Activated naive CD8-positive, alpha-beta T cell treated with anti-CD3 and anti-CD28 coated beads, Interleukin-2, amount 50 U/mL, for 24 hours (primary cell): ENCODE results near the gene MISP3.

Source experiments
- ATAC-seq: fragments of 150-1000 bp; cut with Tn5 transposase; one replicate; pipeline ENCODE4 v1.10.0; 2021
- DNase-seq: peaks from one replicate; pipeline ENCODE4 v3.0.0; 2021
- H3K27ac Mint-ChIP-seq: one replicate; pipeline ENCODE4 v1.8.0; 2021; ENCODE audit warnings: mild to moderate bottlenecking, mixed read lengths
- H3K27me3 Mint-ChIP-seq: one replicate; pipeline ENCODE4 v1.8.0; 2021; ENCODE audit warnings: mixed read lengths
- H3K36me3 Mint-ChIP-seq: one replicate; pipeline ENCODE4 v1.8.0; 2021; ENCODE audit warnings: low read depth, mixed read lengths
- H3K4me1 Mint-ChIP-seq: one replicate; pipeline ENCODE4 v1.8.0; 2021; ENCODE audit warnings: mixed read lengths
- H3K4me3 Mint-ChIP-seq: one replicate; pipeline ENCODE4 v1.8.0; 2021; ENCODE audit warnings: mild to moderate bottlenecking, moderate library complexity, mixed read lengths
- H3K9me3 Mint-ChIP-seq: one replicate; pipeline ENCODE4 v1.8.0; 2021; ENCODE audit warnings: mixed read lengths

The MISP3 gene

GRCh38 chr19:14096272-14096992 is 23.8 kb downstream of the MISP3 start:
- ATAC-seq (no peak), DNase-seq (no peak)
- peaks cover 11% of the 10 kb centered on the region for H3K4me1 Mint-ChIP-seq
- H3K36me3 Mint-ChIP-seq, result peaks cover 15% of the 10 kb centered on the region
- H3K9me3 Mint-ChIP-seq, result peaks cover 7% of the 10 kb centered on the region
- no peaks in the 10 kb centered on the region for H3K27me3 Mint-ChIP-seq
- H3K27ac Mint-ChIP-seq, result no peak overlapping the region
- H3K4me3 Mint-ChIP-seq, result no peak overlapping the region

GRCh38 chr19:14097532-14098151 is 25.1 kb downstream of the MISP3 start:
- DNase-seq, result no peak
- ATAC-seq, result no peak
- H3K36me3 Mint-ChIP-seq, result peaks cover 15% of the 10 kb centered on the region
- no peak overlapping the region for H3K4me3 Mint-ChIP-seq
- H3K9me3 Mint-ChIP-seq, result peaks cover 7% of the 10 kb centered on the region
- H3K4me1 Mint-ChIP-seq, result peaks cover 4% of the 10 kb centered on the region
- no peaks in the 10 kb centered on the region for H3K27me3 Mint-ChIP-seq
- no peak overlapping the region for H3K27ac Mint-ChIP-seq

DNA sequence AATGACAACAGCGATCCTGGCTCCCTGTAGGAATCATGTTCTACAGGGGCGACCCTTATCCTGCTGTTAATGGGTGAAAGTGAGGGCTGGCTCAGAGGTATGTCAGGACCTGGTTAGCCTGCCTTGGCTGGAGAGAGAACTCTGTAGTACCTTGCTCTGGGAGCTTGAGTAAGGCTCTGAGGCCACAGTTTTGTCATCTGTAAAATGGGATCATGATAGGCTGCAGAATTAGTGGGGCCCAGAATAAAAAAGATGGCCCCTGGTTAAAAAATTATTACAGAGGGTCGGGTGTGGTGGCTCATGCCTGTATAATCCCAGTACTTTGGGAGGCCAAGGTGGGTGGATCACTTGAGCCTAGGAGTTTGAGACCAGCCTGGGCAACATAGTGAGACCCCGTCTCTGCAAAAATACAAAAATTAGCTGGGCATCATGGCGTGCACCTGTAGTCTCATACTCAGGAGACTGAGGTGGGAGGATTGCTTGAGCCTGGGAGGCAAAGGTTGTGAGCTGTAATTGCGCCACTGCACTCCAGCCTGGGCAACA is 28.5 kb downstream of the MISP3 start:
- no peak overlapping the region for H3K4me3 Mint-ChIP-seq
- H3K36me3 Mint-ChIP-seq, result peaks cover 12% of the 10 kb centered on the region
- no peaks in the 10 kb centered on the region for H3K27me3 Mint-ChIP-seq
- no peak for ATAC-seq
- DNase-seq, result no peak
- H3K27ac Mint-ChIP-seq, result no peak overlapping the region
- H3K9me3 Mint-ChIP-seq, result no peaks in the 10 kb centered on the region
- no peaks in the 10 kb centered on the region for H3K4me1 Mint-ChIP-seq

- H3K4me3 Mint-ChIP-seq, result no peak overlapping the region
- DNase-seq, result no peak
- H3K27ac Mint-ChIP-seq, result no peak overlapping the region
- no peaks in the 10 kb centered on the region for H3K9me3 Mint-ChIP-seq
- no peaks in the 10 kb centered on the region for H3K27me3 Mint-ChIP-seq
- H3K4me1 Mint-ChIP-seq, result no peaks in the 10 kb centered on the region
- ATAC-seq, result no peak
- peaks cover 7% of the 10 kb centered on the region for H3K36me3 Mint-ChIP-seq
These were observed 29.6 kb downstream of the MISP3 start for GRCh38 chr19:14102102-14102696.

GRCh38 chr19:14102756-14103155 is 30.2 kb downstream of the MISP3 start:
- ATAC-seq (no peak), DNase-seq (no peak)
- no peaks in the 10 kb centered on the region for H3K9me3 Mint-ChIP-seq
- H3K4me3 Mint-ChIP-seq, result no peak overlapping the region
- no peaks in the 10 kb centered on the region for H3K27me3 Mint-ChIP-seq
- no peak overlapping the region for H3K27ac Mint-ChIP-seq
- H3K4me1 Mint-ChIP-seq, result no peaks in the 10 kb centered on the region
- H3K36me3 Mint-ChIP-seq, result peaks cover 7% of the 10 kb centered on the region

DNA sequence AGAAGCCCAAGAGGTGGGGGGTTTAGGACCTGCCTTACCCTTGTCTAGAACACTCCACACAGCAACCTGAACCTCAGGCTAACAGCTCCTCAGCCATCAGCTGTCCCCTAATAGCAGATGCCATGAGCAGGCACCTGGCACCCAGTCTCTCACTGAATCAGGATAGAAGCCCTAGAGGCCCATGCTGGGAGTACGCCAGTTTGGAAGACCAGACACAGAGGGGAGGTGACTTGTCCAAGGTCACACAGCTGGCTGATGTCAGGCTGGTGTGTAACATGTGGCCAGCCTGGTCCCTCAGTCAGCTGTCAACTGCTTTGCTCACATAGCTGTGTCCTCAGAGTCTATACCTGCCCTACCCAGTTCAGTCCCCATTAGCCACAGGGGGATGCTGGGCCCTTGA is 30.7 kb downstream of the MISP3 start:
- no peaks in the 10 kb centered on the region for H3K4me1 Mint-ChIP-seq
- H3K4me3 Mint-ChIP-seq, result no peak overlapping the region
- H3K27me3 Mint-ChIP-seq, result no peaks in the 10 kb centered on the region
- H3K27ac Mint-ChIP-seq, result no peak overlapping the region
- DNase-seq, result no peak
- no peaks in the 10 kb centered on the region for H3K9me3 Mint-ChIP-seq
- no peak for ATAC-seq
- peaks cover 7% of the 10 kb centered on the region for H3K36me3 Mint-ChIP-seq

DNA sequence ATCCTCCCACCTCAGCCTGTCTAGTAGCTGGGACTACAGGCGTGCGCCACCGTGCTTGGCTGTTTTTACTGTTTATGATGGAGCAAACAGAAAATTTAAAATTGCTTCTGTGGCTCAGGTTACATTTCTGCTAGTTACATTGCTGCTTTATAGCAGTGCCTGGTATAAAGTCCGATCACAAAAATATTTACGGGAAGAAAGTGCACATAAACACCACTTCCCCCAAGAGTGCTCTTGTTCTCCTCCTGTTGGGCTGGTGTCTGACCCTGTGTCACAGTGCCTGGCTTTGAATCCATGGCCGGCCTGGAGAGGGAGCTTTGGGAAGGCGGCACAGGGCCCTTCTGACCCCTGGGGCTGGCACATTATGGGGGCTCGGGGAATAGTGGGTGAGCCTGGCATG is 33.1 kb downstream of the MISP3 start:
- Mint-ChIP-seq H3K27me3 (no peaks in the 10 kb centered on the region), H3K27ac (no peak overlapping the region), H3K4me1 (no peaks in the 10 kb centered on the region), H3K9me3 (no peaks in the 10 kb centered on the region), H3K36me3 (peaks cover 6% of the 10 kb centered on the region), H3K4me3 (no peak overlapping the region)
- DNase-seq (no peak), ATAC-seq (no peak)

DNA sequence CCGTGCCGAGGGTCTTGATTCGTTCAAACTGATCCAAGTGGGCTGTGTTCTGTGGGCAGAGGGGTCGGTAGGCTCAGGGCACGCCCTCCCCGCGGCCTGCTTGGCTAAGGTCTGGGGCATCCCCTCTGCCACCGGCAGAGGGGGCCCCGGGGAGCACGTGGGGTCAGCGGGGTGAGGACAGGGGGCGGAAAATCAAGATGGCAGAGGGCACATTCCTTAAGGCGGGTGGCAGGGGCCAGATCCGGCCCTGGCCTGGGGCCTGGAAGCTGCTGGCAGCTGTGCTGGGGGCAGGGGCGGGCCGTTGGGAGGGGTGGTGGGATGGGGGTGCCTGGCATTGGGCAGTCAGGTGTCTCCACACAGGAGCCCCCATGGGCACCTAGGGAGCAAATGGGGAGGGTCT is 34.3 kb downstream of the MISP3 start:
- H3K9me3 Mint-ChIP-seq, result no peaks in the 10 kb centered on the region

DNA sequence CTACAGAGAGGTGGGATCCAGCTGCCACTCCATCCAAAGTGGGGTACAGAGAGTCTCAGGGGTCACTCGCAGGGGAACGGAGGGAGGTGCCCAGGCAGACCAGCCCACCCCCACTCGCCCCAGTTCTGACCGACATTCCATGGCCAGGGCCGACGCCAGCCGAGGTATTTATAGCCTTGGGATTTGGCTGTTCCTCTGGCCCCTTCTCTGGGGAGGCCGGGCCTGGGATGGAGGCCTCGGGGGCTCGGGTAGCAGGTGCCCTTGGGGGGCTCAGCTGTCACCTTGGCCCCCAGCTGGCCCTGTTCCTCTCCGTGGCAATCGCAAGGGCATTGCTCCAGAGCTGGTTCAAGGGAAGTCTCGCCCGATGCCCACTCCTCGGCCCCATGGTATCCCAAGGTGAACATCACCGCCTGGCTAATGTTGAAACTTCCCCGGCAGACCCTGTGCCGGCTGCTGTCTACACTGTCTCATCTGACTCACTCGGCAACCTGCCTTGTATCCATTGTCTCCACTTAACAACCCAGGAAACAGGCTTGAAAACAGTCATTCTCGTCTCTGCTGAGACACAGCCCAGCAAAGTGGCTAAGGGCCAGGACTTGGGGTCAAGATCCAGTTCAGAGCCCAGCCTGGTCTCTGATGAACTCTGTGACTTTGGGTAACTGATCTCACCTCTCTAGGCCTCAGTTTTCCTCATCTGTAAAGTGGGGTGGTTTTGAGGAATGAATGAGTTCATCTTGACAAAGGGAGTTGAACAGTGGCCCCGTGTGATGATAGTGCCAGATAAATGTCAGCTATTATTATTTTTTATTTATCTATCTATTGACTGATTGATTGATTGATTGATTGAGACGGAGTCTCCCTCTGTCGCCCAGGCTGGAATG is 35.2 kb downstream of the MISP3 start:
- Mint-ChIP-seq H3K4me1 (peaks cover 10% of the 10 kb centered on the region), H3K4me3 (no peak overlapping the region), H3K27ac (no peak overlapping the region), H3K27me3 (no peaks in the 10 kb centered on the region), H3K9me3 (no peaks in the 10 kb centered on the region), H3K36me3 (peaks cover 3% of the 10 kb centered on the region)
- ATAC-seq (no peak), DNase-seq (no peak)

More for the DNA sequence above, 34.3 kb downstream of the MISP3 start:
- peaks cover 4% of the 10 kb centered on the region for H3K4me1 Mint-ChIP-seq
- H3K4me3 Mint-ChIP-seq, result no peak overlapping the region
- H3K36me3 Mint-ChIP-seq, result peaks cover 3% of the 10 kb centered on the region
- H3K27ac Mint-ChIP-seq, result no peak overlapping the region
- no peak for ATAC-seq
- DNase-seq, result no peak
- H3K27me3 Mint-ChIP-seq, result no peaks in the 10 kb centered on the region

GRCh38 chr19:14110650-14111049 is 38.1 kb downstream of the MISP3 start:
- Mint-ChIP-seq H3K4me1 (peaks cover 26% of the 10 kb centered on the region), H3K27me3 (no peaks in the 10 kb centered on the region), H3K36me3 (no peaks in the 10 kb centered on the region), H3K27ac (no peak overlapping the region), H3K9me3 (no peaks in the 10 kb centered on the region), H3K4me3 (no peak overlapping the region)
- ATAC-seq (no peak), DNase-seq (no peak)

DNA sequence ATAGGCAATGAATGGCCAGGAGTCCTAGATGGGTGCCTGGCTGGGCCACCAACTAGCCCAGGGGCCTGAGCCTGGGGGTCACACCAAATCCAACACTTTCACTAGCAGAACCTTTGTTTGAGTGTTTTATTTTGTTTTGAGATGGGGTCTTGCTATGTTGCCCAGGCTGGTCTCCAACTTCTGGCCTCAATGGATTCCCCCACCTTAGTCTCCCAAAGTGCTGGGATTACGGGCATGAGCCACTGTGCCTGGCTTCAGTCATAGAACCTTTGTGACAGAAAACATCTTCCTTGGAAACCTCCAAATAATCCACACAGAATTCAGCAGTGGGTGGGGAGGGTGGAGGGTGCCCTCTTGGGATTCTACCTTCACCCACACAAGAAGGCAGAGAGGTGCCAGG is 38.9 kb downstream of the MISP3 start:
- Mint-ChIP-seq H3K36me3 (no peaks in the 10 kb centered on the region), H3K4me3 (no peak overlapping the region), H3K27ac (no peak overlapping the region), H3K4me1 (peaks cover 34% of the 10 kb centered on the region), H3K27me3 (no peaks in the 10 kb centered on the region), H3K9me3 (no peaks in the 10 kb centered on the region)
- ATAC-seq (no peak), DNase-seq (no peak)

GRCh38 chr19:14112051-14112808 is 39.6 kb downstream of the MISP3 start:
- DNase-seq (no peak), ATAC-seq (no peak)
- H3K4me3 Mint-ChIP-seq, result no peak overlapping the region
- H3K4me1 Mint-ChIP-seq, result peaks cover 37% of the 10 kb centered on the region
- H3K9me3 Mint-ChIP-seq, result no peaks in the 10 kb centered on the region
- no peaks in the 10 kb centered on the region for H3K36me3 Mint-ChIP-seq
- no peak overlapping the region for H3K27ac Mint-ChIP-seq
- H3K27me3 Mint-ChIP-seq, result no peaks in the 10 kb centered on the region

DNA sequence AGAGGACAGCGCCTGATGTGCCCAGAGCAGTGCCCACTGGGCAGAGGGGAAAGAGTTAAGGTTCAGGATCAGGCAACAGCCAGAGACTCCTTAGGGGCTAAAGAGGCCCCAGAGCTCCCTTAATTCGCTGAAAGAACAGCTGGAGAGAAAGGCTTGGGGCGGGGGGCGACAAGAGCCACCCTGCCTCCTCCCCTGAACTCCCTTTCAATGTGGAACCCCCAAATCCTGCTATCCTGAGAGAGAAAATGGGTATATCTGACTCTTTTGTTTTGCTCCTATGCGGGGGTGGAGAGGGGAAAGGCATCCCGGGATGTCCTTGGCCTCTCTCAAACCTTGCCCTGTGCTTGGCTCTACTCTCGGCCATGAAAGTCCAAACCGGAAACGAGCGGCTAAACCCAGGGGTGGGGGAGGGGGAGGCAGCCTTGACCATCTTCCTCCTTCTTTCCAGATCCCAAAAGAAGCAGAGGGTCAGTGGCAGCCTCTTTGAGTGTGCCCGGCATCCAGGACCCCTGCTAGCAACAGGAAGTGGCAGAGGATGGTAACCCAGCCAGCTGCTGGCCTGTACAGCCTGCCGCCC is 40.3 kb downstream of the MISP3 start:
- no peak overlapping the region for H3K4me3 Mint-ChIP-seq
- H3K36me3 Mint-ChIP-seq, result no peaks in the 10 kb centered on the region
- H3K9me3 Mint-ChIP-seq, result no peaks in the 10 kb centered on the region
- H3K27ac Mint-ChIP-seq, result no peak overlapping the region
- DNase-seq (no peak), ATAC-seq (no peak)
- no peaks in the 10 kb centered on the region for H3K27me3 Mint-ChIP-seq
- H3K4me1 Mint-ChIP-seq, result peaks cover 39% of the 10 kb centered on the region
